ENCODE measurements around the gene PRDM11. TPM values are rescaled to one million over a fixed set of nuclear protein-coding genes. Genes with fewer than 3 reads are reported as not detected.

PRDM11 gene
- total RNA-seq, 2 experiments from 2014 or later = 4.5 to 8.4 TPM

DNA sequence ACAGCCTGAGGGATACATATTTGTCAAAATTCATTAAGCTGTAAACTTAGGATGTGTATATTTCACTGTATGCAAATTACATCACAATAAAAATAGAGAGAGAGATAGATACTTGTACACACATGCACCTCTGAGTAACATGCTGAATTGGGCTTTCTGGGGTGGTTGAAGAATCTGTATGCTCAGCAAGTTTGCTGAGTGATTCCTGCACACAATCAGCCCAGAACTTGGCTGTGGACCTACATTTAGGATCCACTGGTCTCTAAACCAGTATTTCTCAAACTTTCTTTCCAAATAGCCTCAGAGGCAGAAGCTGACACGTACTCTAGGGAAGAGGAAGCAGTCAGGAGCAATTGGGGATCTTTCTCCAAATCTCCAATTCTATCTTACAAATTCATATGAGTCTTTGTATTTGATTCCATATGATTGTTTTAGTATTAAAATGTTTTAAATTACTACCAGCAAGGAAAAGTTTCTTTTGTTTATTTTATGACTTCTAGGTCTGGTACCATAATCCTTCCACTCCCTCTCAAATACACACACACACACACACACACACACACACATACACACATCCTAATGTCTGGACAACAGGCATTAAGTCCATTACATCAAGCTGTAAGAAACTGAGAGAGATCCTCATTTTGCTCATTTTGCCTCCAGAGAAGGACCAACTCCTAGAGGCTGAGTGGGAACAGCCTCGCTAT, 119.7 kb downstream of the PRDM11 start:
- Histone ChIP-seq H3K4me1 (ENCODE audit: insufficient read depth, low read length, poor library complexity, severe bottlenecking) (no peaks in the 10 kb centered on the region), H3K9me2 (ENCODE audit: insufficient read depth, low read length) (no peaks in the 10 kb centered on the region), H3K79me2 (ENCODE audit: insufficient read depth, low read depth, low read length) (no peaks in the 10 kb centered on the region), H3K4me2 (ENCODE audit: low read length) (no peak overlapping the region), H4K20me1 (ENCODE audit: insufficient read depth, low read length) (no peaks in the 10 kb centered on the region), H2AFZ (ENCODE audit: low read length) (no peak overlapping the region), H3K4me3 (ENCODE audit: low read depth, low read length, poor library complexity, severe bottlenecking) (no peak overlapping the region), H3K27ac (ENCODE audit: low read depth, low read length, poor library complexity, severe bottlenecking) (no peak overlapping the region), H3K9me3 (ENCODE audit: low read length) (no peaks in the 10 kb centered on the region), H3K36me3 (ENCODE audit: insufficient read depth, low read length) (no peaks in the 10 kb centered on the region)
- BruUV-seq (replicated peaks) = no TSS peak
- ChIA-PET POLR2A (interaction anchor here (0.9 kb wide), 1 partner anchor 42 kb away, joined by 3 read pairs; no protein-coding TSS in a partner anchor), CTCF (ENCODE audit: unreplicated experiment) (interaction anchor here (0.6 kb wide), 1 partner anchor 328 kb away, joined by 3 read pairs; no protein-coding TSS in a partner anchor)
- DNase-seq (ENCODE audit: low spot score) = no peak
- no peak for TF ChIP-seq EZH2phosphoT487 (IDR thresholded peaks at IDR 0.05; ENCODE audit: borderline replicate concordance, low read depth, low read length)
- TF ChIP-seq, protein P1, sequence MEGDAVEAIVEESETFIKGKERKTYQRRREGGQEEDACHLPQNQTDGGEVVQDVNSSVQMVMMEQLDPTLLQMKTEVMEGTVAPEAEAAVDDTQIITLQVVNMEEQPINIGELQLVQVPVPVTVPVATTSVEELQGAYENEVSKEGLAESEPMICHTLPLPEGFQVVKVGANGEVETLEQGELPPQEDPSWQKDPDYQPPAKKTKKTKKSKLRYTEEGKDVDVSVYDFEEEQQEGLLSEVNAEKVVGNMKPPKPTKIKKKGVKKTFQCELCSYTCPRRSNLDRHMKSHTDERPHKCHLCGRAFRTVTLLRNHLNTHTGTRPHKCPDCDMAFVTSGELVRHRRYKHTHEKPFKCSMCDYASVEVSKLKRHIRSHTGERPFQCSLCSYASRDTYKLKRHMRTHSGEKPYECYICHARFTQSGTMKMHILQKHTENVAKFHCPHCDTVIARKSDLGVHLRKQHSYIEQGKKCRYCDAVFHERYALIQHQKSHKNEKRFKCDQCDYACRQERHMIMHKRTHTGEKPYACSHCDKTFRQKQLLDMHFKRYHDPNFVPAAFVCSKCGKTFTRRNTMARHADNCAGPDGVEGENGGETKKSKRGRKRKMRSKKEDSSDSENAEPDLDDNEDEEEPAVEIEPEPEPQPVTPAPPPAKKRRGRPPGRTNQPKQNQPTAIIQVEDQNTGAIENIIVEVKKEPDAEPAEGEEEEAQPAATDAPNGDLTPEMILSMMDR (conservative IDR thresholded peaks at IDR 0.05; ENCODE audit: low read length) = no peak
- intact Hi-C loops (cut with micrococcal nuclease; ENCODE audit: unreplicated experiment) = no loop called here

GRCh38 chr11:45266676-45267020, 120.2 kb downstream of the PRDM11 start:
- BruUV-seq (replicated peaks) = no TSS peak
- no peaks in the 10 kb centered on the region for H3K9me3 ChIP-seq (ENCODE audit: low read length)
- no peaks in the 10 kb centered on the region for H3K4me1 ChIP-seq (ENCODE audit: insufficient read depth, low read length, poor library complexity, severe bottlenecking)
- ChIA-PET CTCF (ENCODE audit: unreplicated experiment) (interaction anchor here (0.6 kb wide), 1 partner anchor 328 kb away, joined by 3 read pairs; no protein-coding TSS in a partner anchor), POLR2A (interaction anchor here (0.9 kb wide), 1 partner anchor 42 kb away, joined by 3 read pairs; no protein-coding TSS in a partner anchor)
- H2AFZ ChIP-seq (ENCODE audit: low read length) = no peak overlapping the region
- no peak for TF ChIP-seq EZH2phosphoT487 (IDR thresholded peaks at IDR 0.05; ENCODE audit: borderline replicate concordance, low read depth, low read length)
- no peaks in the 10 kb centered on the region for H3K36me3 ChIP-seq (ENCODE audit: insufficient read depth, low read length)
- no peaks in the 10 kb centered on the region for H4K20me1 ChIP-seq (ENCODE audit: insufficient read depth, low read length)
- no peak overlapping the region for H3K4me3 ChIP-seq (ENCODE audit: low read depth, low read length, poor library complexity, severe bottlenecking)
- intact Hi-C loops (cut with micrococcal nuclease; ENCODE audit: unreplicated experiment) = no loop called here
- no peaks in the 10 kb centered on the region for H3K79me2 ChIP-seq (ENCODE audit: insufficient read depth, low read depth, low read length)
- H3K9me2 ChIP-seq (ENCODE audit: insufficient read depth, low read length) = no peaks in the 10 kb centered on the region
- H3K27ac ChIP-seq (ENCODE audit: low read depth, low read length, poor library complexity, severe bottlenecking) = no peak overlapping the region
- no peak for DNase-seq (ENCODE audit: low spot score)
- H3K4me2 ChIP-seq (ENCODE audit: low read length) = no peak overlapping the region

DNA sequence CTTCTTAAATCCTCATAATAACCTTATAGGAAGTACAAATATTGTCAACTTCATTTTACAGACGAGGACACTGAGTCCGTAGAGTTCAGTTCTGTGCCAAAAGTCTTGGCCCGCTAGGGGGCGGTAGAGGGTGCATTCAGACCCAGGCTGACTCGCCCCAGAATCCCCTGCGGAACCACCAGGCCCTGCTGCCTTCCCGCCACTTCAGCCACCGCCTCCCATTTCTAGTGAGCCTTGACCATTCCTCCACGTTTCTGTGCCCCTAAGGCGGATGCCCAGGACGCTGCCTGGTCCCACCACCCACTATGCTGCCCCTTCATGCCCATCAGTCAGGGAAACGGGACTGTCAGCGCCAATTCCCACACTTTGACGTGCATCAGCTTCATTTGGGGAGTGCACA, 120.6 kb downstream of the PRDM11 start:
- no TSS peak for BruUV-seq (replicated peaks)
- no peaks in the 10 kb centered on the region for H3K4me1 ChIP-seq (ENCODE audit: insufficient read depth, low read length, poor library complexity, severe bottlenecking)
- TF ChIP-seq, protein P1 (conservative IDR thresholded peaks at IDR 0.05; ENCODE audit: low read length) = peak; percentile 77
- TF ChIP-seq EZH2phosphoT487 (IDR thresholded peaks at IDR 0.05; ENCODE audit: borderline replicate concordance, low read depth, low read length) = no peak
- no peak overlapping the region for H3K4me2 ChIP-seq (ENCODE audit: low read length)
- H3K4me3 ChIP-seq (ENCODE audit: low read depth, low read length, poor library complexity, severe bottlenecking) = no peak overlapping the region
- no peaks in the 10 kb centered on the region for H3K9me3 ChIP-seq (ENCODE audit: low read length)
- H3K79me2 ChIP-seq (ENCODE audit: insufficient read depth, low read depth, low read length) = no peaks in the 10 kb centered on the region
- POLR2A ChIA-PET = interaction anchor here (0.9 kb wide), 1 partner anchor 41 kb away, joined by 3 read pairs; no protein-coding TSS in a partner anchor
- no peaks in the 10 kb centered on the region for H3K36me3 ChIP-seq (ENCODE audit: insufficient read depth, low read length)
- peak; percentile 30 for DNase-seq (ENCODE audit: low spot score)
- intact Hi-C loops (cut with micrococcal nuclease; ENCODE audit: unreplicated experiment) = no loop called here
- H3K27ac ChIP-seq (ENCODE audit: low read depth, low read length, poor library complexity, severe bottlenecking) = no peak overlapping the region
- H4K20me1 ChIP-seq (ENCODE audit: insufficient read depth, low read length) = no peaks in the 10 kb centered on the region
- CTCF ChIA-PET (ENCODE audit: unreplicated experiment) = no interaction called here
- no peak overlapping the region for H2AFZ ChIP-seq (ENCODE audit: low read length)
- no peaks in the 10 kb centered on the region for H3K9me2 ChIP-seq (ENCODE audit: insufficient read depth, low read length)

All from OCI-LY7 (cell line).